PFSK-1 (cell line): ENCODE results near the gene DIABLO.

Source experiments
- FOXP2 ChIP-seq: optimal IDR thresholded peaks from 2 replicates; pipeline ENCODE3; 2011; ENCODE audit warnings: borderline replicate concordance, control low read depth, inconsistent platforms; ENCODE audit not compliant: insufficient read depth; ENCODE audit errors: extremely low read length, extremely low read depth
- POLR2AphosphoS5 ChIP-seq: IDR thresholded peaks from 2 replicates; pipeline ENCODE4 v1.6.1; 2012; ENCODE audit warnings: low read depth, mild to moderate bottlenecking, control low read depth, low read length, moderate library complexity
- SIN3A ChIP-seq: IDR thresholded peaks from 2 replicates; pipeline ENCODE4 v1.6.1; 2012; ENCODE audit warnings: mild to moderate bottlenecking, low read length, moderate library complexity, borderline replicate concordance; ENCODE audit not compliant: insufficient read depth
- TAF1 ChIP-seq: IDR thresholded peaks from 2 replicates; pipeline ENCODE4 v1.6.1; 2012; ENCODE audit warnings: low read length, control low read depth, borderline replicate concordance; ENCODE audit not compliant: insufficient read depth
- TF ChIP-seq, protein P1 (sequence below), 2 experiments: IDR thresholded peaks; 2 replicates each; pipeline versions ENCODE4 v1.6.1 to v1.8.0; 2011 to 2012; ENCODE audit warnings: low read depth in 2 of 2, low read length in 2 of 2, control low read depth in 1 of 2, inconsistent platforms in 1 of 2, mild to moderate bottlenecking in 1 of 2, moderate library complexity in 1 of 2; ENCODE audit not compliant: insufficient read depth in 1 of 2

DNA sequence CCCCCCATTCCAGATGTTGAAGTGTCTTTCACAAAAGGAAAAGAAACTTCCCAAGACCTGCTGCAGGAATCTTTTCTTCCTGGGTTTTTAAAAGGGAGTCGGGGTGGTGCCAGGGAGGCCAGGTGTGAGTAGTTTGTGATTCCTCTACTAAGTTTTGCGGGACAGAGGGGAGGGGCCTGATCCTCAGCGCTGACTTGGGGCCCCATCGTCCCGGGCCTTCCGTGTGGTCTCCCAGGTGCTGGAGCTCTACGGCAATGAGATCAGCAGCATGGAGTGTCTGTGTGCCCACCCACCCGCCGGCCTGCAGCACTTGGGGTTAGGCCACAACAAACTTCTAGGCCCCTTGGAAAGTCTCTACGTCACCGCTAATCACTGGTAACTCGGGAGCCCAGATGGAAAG, 38.4 kb downstream of the DIABLO start:
- TF ChIP-seq, protein P1, sequence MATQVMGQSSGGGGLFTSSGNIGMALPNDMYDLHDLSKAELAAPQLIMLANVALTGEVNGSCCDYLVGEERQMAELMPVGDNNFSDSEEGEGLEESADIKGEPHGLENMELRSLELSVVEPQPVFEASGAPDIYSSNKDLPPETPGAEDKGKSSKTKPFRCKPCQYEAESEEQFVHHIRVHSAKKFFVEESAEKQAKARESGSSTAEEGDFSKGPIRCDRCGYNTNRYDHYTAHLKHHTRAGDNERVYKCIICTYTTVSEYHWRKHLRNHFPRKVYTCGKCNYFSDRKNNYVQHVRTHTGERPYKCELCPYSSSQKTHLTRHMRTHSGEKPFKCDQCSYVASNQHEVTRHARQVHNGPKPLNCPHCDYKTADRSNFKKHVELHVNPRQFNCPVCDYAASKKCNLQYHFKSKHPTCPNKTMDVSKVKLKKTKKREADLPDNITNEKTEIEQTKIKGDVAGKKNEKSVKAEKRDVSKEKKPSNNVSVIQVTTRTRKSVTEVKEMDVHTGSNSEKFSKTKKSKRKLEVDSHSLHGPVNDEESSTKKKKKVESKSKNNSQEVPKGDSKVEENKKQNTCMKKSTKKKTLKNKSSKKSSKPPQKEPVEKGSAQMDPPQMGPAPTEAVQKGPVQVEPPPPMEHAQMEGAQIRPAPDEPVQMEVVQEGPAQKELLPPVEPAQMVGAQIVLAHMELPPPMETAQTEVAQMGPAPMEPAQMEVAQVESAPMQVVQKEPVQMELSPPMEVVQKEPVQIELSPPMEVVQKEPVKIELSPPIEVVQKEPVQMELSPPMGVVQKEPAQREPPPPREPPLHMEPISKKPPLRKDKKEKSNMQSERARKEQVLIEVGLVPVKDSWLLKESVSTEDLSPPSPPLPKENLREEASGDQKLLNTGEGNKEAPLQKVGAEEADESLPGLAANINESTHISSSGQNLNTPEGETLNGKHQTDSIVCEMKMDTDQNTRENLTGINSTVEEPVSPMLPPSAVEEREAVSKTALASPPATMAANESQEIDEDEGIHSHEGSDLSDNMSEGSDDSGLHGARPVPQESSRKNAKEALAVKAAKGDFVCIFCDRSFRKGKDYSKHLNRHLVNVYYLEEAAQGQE (IDR thresholded peaks at IDR 0.05; ENCODE audit: insufficient read depth in 1 of 2, low read depth in 2 of 2, low read length in 2 of 2): no peak
- TF ChIP-seq POLR2AphosphoS5 (no peak), SIN3A (no peak), TAF1 (no peak), FOXP2 (no peak)
